ENCODE measurements around the gene NUDT1. TPM values are rescaled to one million over a fixed set of nuclear protein-coding genes. Genes with fewer than 3 reads are reported as not detected.

The NUDT1 gene
- total and polyA plus RNA-seq, 2 experiments from 2014 or later = 54.5 to 163 TPM

GRCh38 chr7:2274666-2275065 is 32.6 kb downstream of the NUDT1 start:
- Histone ChIP-seq H3K9me2 (ENCODE audit: insufficient read depth) (no peaks in the 10 kb centered on the region), H3K79me2 (replicated peaks; ENCODE audit: insufficient read depth) (peaks cover 3% of the 10 kb centered on the region; the same call in 1 of the 2 replicates), H2AFZ (no peak overlapping the region), H3K4me1 (ENCODE audit: insufficient read depth) (peaks cover 9% of the 10 kb centered on the region; the same call in 1 of the 2 replicates), H3F3A (replicated peaks; ENCODE audit: low read depth) (0 out of 2 replicates have a peak, but pooled peaks cover 3% of the 10 kb centered on the region), H4K20me1 (replicated peaks; ENCODE audit: insufficient read depth) (no peaks in the 10 kb centered on the region), H3K27ac (ENCODE audit: low read depth) (no peak overlapping the region), H3K36me3 (ENCODE audit: insufficient read depth) (0 out of 2 replicates have a peak, but pooled peaks cover 2% of the 10 kb centered on the region), H3K4me3 (no peak overlapping the region), H3K4me2 (no peak overlapping the region), H3K27me3 (ENCODE audit: insufficient read depth) (no peaks in the 10 kb centered on the region)
- peaks cover under 1% of the 10 kb centered on the region for H3K9me3 Mint-ChIP-seq
- no peak overlapping the region for H3K27ac Mint-ChIP-seq
- H3K4me1 Mint-ChIP-seq = peaks cover 3% of the 10 kb centered on the region
- TF ChIP-seq ZNF114 (CRISPR knock-in tag; IDR thresholded peaks at IDR 0.05) (no peak), ZNF331 (CRISPR knock-in tag; IDR thresholded peaks at IDR 0.05; ENCODE audit: low read depth) (no peak), JUNB (IDR thresholded peaks at IDR 0.05; ENCODE audit: unreplicated experiment) (no peak), CREB1 (CRISPR knock-in tag; IDR thresholded peaks at IDR 0.05; ENCODE audit: low read depth) (no peak), REST (IDR thresholded peaks at IDR 0.05; ENCODE audit: unreplicated experiment) (no peak), POLR2AphosphoS5 (IDR thresholded peaks at IDR 0.05; ENCODE audit: low read depth) (no peak), NANOG (IDR thresholded peaks at IDR 0.05; ENCODE audit: borderline replicate concordance) (no peak), CTCF (conservative IDR thresholded peaks at IDR 0.05; ENCODE audit: low read depth in 2 of 2) (no peak), STAT1 (IDR thresholded peaks at IDR 0.05; ENCODE audit: unreplicated experiment) (no peak), EZH2 (IDR thresholded peaks at IDR 0.05; ENCODE audit: low read depth, unreplicated experiment) (no peak), ZNF462 (CRISPR knock-in tag; IDR thresholded peaks at IDR 0.05) (no peak), ETS1 (IDR thresholded peaks at IDR 0.05) (no peak), EZH2phosphoT487 (IDR thresholded peaks at IDR 0.05; ENCODE audit: unreplicated experiment) (no peak)
- H3K4me3 Mint-ChIP-seq = no peak overlapping the region
- H3K36me3 Mint-ChIP-seq (ENCODE audit: low read depth) = peaks cover 19% of the 10 kb centered on the region
- peaks cover 5% of the 10 kb centered on the region for H3K27me3 Mint-ChIP-seq (ENCODE audit: insufficient read depth, low read depth, poor library complexity)
- ATAC-seq = no peak
- no peak for DNase-seq (ENCODE audit: low spot score)

All from GM23338 (cell line).